ENCODE results near the gene PERCC1.
"Not testable (repeated sequence)": the region's sequence is repeated elsewhere in the genome, so short reads cannot be mapped to it uniquely, and the experiment has no call there.

Gene PERCC1

DNA sequence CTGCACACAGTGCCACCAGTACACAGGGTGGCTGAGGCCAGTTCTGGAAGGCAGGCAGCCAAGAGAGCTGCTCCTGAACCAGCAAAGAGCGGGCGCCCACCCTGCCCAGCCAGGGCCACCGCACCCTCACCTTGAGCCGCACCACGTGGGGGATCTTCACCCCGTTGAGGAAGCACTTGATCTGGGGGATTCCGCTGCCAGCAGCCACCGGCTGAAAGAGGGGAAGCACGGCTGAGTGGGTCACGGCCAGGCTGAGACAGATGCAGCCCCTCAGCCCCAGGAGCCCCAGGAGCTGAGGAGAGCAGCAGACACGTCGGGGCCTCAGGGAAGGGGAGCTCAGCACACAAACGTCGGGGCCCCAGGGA is 28.1 kb downstream of the PERCC1 start:
- Histone ChIP-seq H3K36me3 (ENCODE audit: control insufficient read depth, insufficient read depth, low read length) (no peaks in the 10 kb centered on the region), H3K4me3 (ENCODE audit: low read length) (no peak overlapping the region), H3K9ac (ENCODE audit: low read length) (no peak overlapping the region), H3K9me3 (ENCODE audit: control insufficient read depth, low read length) (no peaks in the 10 kb centered on the region), H3K27me3 (ENCODE audit: control insufficient read depth, insufficient read depth, low read length) (no peaks in the 10 kb centered on the region), H3K4me1 (ENCODE audit: control insufficient read depth, insufficient read depth, low read length) (no peaks in the 10 kb centered on the region)

DNA sequence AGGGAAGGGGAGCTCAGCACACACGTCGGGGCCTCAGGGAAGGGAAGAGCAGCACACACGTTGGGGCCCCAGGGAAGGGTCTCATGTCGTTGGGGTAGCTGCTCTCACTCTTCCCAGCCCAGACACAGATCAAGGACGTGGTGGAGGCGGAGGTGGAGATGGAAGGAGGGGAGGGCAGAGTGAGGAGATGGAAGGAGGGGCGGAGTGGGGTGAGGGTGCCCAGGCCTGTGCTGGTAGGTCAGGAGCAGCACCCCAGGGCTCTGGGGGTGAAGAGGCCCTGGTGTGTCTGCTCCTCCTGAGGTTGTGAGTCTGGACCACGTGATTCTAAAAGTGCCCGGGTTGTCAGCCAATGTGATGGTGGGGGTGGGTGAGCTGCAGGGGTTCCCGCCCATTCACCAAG is 29.1 kb downstream of the PERCC1 start:
- Histone ChIP-seq H3K4me1 (ENCODE audit: control insufficient read depth, insufficient read depth, low read length) (no peaks in the 10 kb centered on the region), H3K4me3 (ENCODE audit: low read length) (no peak overlapping the region), H3K27me3 (ENCODE audit: control insufficient read depth, insufficient read depth, low read length) (no peaks in the 10 kb centered on the region), H3K9me3 (ENCODE audit: control insufficient read depth, low read length) (no peaks in the 10 kb centered on the region), H3K9ac (ENCODE audit: low read length) (no peak overlapping the region), H3K36me3 (ENCODE audit: control insufficient read depth, insufficient read depth, low read length) (no peaks in the 10 kb centered on the region)

DNA sequence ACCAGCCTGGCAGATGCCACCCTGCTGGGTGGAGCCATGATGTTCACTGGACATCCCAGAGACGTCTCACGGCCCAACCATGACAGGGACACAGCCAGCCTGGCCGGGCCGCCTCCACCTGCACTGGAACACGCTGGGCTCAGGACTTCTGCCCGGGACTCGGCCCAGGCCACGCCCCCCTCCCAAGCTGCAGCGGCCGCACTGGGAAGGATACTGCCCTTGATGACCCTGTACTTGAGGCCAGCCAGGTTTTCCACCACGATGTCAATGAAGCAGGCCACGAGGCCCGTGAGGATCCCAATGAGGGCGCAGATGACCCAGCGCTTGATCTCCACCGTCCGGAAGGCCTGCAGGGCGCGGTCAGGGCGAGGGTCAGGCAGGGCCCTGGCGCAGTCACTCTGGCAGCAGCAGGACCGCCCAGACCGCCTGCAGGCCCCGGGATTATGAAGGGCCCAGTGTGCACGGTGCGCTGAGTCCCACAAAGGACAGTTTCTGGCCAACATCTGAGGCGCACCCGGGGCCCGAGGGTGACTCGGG is 29.8 kb downstream of the PERCC1 start:
- Histone ChIP-seq H3K27me3 (ENCODE audit: control insufficient read depth, insufficient read depth, low read length) (no peaks in the 10 kb centered on the region), H3K4me3 (ENCODE audit: low read length) (no peak overlapping the region), H3K36me3 (ENCODE audit: control insufficient read depth, insufficient read depth, low read length) (no peaks in the 10 kb centered on the region), H3K9me3 (ENCODE audit: control insufficient read depth, low read length) (no peaks in the 10 kb centered on the region), H3K4me1 (ENCODE audit: control insufficient read depth, insufficient read depth, low read length) (no peaks in the 10 kb centered on the region), H3K9ac (ENCODE audit: low read length) (no peak overlapping the region)

DNA sequence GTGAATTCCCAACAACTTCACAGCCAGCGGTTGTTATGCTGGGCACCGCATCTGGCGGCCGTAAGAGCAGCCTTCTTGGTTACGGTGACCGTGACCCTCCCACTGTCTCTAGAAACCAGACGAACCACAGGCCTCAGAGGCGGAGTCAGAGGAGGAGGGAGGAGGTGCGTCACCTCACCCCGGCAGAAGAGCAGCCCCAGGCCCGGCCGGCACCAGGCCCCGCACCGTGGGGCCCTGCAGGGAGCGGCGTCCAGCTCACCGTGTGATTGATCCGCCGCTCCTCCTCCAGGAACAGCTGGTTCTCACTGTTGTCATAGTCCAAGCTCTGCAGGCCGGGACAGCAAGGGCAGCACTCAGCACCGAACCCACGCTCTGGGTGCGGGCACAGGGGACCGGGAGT is 30.3 kb downstream of the PERCC1 start:
- Histone ChIP-seq H3K9me3 (ENCODE audit: control insufficient read depth, low read length) (no peaks in the 10 kb centered on the region), H3K27me3 (ENCODE audit: control insufficient read depth, insufficient read depth, low read length) (no peaks in the 10 kb centered on the region), H3K4me1 (ENCODE audit: control insufficient read depth, insufficient read depth, low read length) (no peaks in the 10 kb centered on the region), H3K36me3 (ENCODE audit: control insufficient read depth, insufficient read depth, low read length) (no peaks in the 10 kb centered on the region), H3K9ac (ENCODE audit: low read length) (no peak overlapping the region), H3K4me3 (ENCODE audit: low read length) (no peak overlapping the region)

DNA sequence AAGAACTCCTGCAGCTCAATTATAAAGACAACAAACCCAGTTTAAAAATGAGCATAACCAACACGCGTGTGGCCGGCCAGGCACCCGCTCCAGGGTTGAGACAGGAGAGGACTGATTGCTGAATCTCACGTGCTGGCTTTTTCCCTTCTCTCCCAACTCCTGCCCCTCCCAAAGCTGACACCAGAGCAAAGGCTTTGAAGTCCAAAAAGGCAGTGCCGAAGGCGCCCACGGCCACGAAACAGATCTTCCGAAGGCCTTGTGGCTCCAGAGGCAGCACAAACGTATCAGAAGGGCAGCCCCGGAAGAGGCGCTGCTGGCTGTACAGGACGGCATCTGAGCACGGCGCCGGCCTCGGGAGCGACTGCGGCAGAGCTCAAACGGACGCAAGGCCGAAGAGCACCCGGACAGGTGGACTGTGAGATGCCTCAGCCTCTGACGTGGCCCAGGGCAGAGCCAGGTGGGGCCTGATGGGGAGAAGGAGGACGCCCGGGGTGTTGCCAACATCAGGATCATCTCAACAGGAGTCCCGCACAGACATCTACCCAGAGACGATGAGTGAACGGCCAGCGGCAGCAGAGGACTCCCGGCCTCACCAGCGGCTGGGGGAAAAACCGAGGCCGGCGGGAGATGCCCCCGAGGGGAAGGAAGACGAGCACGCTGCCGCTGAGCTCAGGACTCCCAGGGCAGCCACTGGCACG is 33.5 kb downstream of the PERCC1 start:
- H3K9me3 ChIP-seq (ENCODE audit: control insufficient read depth, low read length), result no peaks in the 10 kb centered on the region
- H3K9ac ChIP-seq (ENCODE audit: low read length), result no peak overlapping the region
- H3K4me3 ChIP-seq (ENCODE audit: low read length), result no peak overlapping the region
- no peaks in the 10 kb centered on the region for H3K27me3 ChIP-seq (ENCODE audit: control insufficient read depth, insufficient read depth, low read length)
- no peaks in the 10 kb centered on the region for H3K36me3 ChIP-seq (ENCODE audit: control insufficient read depth, insufficient read depth, low read length)
- no peaks in the 10 kb centered on the region for H3K4me1 ChIP-seq (ENCODE audit: control insufficient read depth, insufficient read depth, low read length)

DNA sequence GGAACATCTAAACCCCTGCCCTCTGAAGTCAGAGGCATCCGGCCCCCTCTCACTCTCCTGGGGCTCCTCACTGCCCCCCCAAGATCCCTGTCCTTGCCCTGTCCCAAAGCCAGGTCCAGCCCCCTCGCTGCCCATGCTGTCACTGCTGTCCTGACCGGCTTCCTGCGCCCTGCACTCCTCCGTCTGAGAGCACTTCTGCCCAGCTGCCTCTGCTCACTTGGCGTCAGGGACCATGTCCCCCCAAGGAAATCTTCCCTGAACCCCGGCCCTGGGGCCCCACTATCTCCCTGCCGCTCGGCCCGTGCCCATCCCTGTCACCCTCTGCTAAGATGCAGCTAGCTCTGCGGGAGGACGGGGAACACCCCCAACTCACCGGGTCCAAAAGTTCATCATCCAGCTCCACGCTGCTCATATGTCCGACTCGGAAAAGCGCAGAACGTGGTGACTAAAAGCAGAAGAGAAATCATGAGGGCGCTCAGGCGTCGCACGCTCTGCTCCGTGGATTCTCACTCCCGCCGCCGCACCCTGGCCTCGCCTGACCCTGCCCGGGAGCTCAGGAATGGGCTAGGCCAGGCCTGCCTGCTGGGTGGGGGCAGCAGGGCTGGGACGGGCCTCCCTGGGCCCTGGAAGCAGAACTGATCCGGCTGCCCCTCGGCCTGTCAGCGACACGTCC is 34.2 kb downstream of the PERCC1 start:
- Histone ChIP-seq H3K9ac (ENCODE audit: low read length) (no peak overlapping the region), H3K4me3 (ENCODE audit: low read length) (no peak overlapping the region), H3K4me1 (ENCODE audit: control insufficient read depth, insufficient read depth, low read length) (no peaks in the 10 kb centered on the region), H3K27me3 (ENCODE audit: control insufficient read depth, insufficient read depth, low read length) (no peaks in the 10 kb centered on the region), H3K36me3 (ENCODE audit: control insufficient read depth, insufficient read depth, low read length) (no peaks in the 10 kb centered on the region), H3K9me3 (ENCODE audit: control insufficient read depth, low read length) (no peaks in the 10 kb centered on the region)

DNA sequence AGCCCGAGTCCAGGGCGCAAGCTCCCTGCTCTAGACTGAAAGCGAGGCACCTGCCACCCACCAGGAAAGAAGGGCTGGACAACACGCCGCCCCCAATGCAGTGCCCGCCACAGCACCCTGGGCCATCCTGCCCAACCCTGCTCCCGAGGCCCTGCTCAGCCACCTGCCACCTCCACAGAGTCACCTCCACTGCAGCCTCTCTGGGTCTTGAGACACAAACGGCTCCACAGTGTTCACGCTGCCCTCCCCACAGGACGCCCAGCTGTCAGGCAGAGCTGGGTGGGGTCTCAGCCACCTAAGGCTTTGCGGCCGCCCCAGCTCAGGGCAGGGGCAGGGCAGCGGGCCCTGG is 34.7 kb downstream of the PERCC1 start:
- no peak overlapping the region for H3K4me3 ChIP-seq (ENCODE audit: low read length)
- H3K9ac ChIP-seq (ENCODE audit: low read length), result no peak overlapping the region
- no peaks in the 10 kb centered on the region for H3K27me3 ChIP-seq (ENCODE audit: control insufficient read depth, insufficient read depth, low read length)
- no peaks in the 10 kb centered on the region for H3K36me3 ChIP-seq (ENCODE audit: control insufficient read depth, insufficient read depth, low read length)
- H3K4me1 ChIP-seq (ENCODE audit: control insufficient read depth, insufficient read depth, low read length), result no peaks in the 10 kb centered on the region
- no peaks in the 10 kb centered on the region for H3K9me3 ChIP-seq (ENCODE audit: control insufficient read depth, low read length)

DNA sequence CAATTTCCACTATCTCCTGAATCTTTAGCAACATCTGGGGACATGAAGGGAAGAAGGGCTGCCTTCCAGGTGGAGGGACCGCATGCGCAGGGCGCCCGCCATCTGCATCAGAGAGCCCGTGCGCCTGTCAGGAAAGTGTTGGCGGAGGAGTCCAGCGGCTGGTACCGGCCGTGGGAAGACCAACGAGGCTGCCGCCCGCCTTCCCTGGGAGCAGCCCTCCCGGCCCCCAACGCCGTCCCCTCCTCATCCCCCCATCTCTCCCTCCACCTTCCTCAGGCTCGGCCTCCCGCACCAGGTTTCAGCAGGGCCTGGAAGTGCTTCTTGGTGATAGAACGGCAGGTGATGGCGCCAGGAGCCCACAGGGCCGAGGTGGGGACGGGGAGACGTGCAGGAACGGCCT is 35.2 kb downstream of the PERCC1 start:
- H3K4me1 ChIP-seq (ENCODE audit: control insufficient read depth, insufficient read depth, low read length), result peaks cover 5% of the 10 kb centered on the region
- H3K27me3 ChIP-seq (ENCODE audit: control insufficient read depth, insufficient read depth, low read length), result no peaks in the 10 kb centered on the region
- no peak overlapping the region for H3K4me3 ChIP-seq (ENCODE audit: low read length)
- no peaks in the 10 kb centered on the region for H3K9me3 ChIP-seq (ENCODE audit: control insufficient read depth, low read length)
- no peak overlapping the region for H3K9ac ChIP-seq (ENCODE audit: low read length)
- no peaks in the 10 kb centered on the region for H3K36me3 ChIP-seq (ENCODE audit: control insufficient read depth, insufficient read depth, low read length)

DNA sequence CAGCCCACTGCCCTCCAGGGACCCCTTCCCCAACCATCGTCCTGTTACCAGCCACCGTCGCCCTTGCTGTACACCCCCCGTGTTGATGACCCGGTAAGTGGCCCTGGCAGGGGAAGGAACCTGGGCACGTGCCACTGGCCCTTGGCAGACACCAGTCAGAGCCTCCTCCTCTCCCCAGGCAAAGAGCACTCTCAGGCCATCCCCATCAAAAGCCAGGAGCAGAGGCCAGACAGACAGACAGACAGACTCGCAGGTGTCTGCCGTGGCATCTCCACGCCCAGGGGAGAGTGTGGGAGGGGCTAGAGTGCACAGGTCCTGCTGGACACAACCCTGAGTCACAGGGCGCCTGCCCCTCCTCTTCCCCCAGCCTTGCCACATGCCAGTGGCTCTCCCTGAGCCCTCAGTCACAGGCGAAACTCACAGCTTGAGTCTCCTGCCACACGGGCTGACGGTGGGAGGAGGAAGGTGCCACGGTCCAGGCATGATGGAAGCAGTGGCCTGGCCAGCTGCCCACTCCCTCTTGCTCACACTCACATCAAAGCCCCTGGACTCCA is 36.2 kb downstream of the PERCC1 start:
- no peaks in the 10 kb centered on the region for H3K36me3 ChIP-seq (ENCODE audit: control insufficient read depth, insufficient read depth, low read length)
- H3K4me3 ChIP-seq (ENCODE audit: low read length), result no peak overlapping the region
- no peaks in the 10 kb centered on the region for H3K27me3 ChIP-seq (ENCODE audit: control insufficient read depth, insufficient read depth, low read length)
- H3K9me3 ChIP-seq (ENCODE audit: control insufficient read depth, low read length), result no peaks in the 10 kb centered on the region
- peaks cover 8% of the 10 kb centered on the region for H3K4me1 ChIP-seq (ENCODE audit: control insufficient read depth, insufficient read depth, low read length)
- H3K9ac ChIP-seq (ENCODE audit: low read length), result no peak overlapping the region

DNA sequence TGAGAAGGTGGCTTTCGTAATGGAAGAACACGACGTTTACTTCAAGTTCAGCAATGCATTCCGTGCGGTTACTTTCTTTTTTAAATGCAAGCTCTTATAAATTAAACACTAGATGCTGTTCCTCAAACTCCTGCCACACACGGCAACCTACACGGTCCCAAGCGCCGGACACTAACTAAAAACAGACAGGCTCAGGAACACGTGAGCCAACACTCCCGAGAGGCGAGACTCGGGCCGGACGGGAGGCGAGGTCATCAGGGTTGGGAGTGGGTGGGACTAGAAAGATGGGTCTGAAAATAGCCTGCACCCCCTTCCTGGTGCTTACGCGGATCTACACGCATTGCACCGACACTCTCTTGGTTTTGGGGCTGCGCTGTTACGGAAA is 37.5 kb downstream of the PERCC1 start:
- Histone ChIP-seq H3K4me1 (ENCODE audit: control insufficient read depth, insufficient read depth, low read length) (peaks cover 12% of the 10 kb centered on the region), H3K36me3 (ENCODE audit: control insufficient read depth, insufficient read depth, low read length) (no peaks in the 10 kb centered on the region), H3K4me3 (ENCODE audit: low read length) (no peak overlapping the region), H3K9ac (ENCODE audit: low read length) (no peak overlapping the region), H3K9me3 (ENCODE audit: control insufficient read depth, low read length) (no peaks in the 10 kb centered on the region), H3K27me3 (ENCODE audit: control insufficient read depth, insufficient read depth, low read length) (no peaks in the 10 kb centered on the region)

DNA sequence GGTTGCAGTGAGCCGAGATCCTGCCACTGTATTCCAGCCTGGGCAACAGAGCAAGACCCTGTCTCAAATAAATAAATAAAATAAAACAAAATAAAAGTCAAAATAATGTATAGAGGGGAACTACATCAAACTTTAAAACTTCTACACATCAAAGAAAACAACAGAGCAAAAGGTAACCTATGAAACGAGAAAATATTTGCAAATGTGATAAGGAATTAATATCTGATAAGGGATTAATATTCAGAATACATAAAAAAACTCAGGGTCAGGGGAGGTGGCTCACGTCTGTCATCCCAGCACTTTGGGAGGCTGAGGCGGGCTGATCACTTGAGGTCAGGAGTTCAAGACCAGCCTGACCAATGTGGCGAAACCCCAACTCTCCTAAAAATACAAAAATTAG is 38.3 kb downstream of the PERCC1 start:
- H3K4me3 ChIP-seq (ENCODE audit: low read length); H3K27me3 ChIP-seq (ENCODE audit: control insufficient read depth, insufficient read depth, low read length); H3K9me3 ChIP-seq (ENCODE audit: control insufficient read depth, low read length); H3K36me3 ChIP-seq (ENCODE audit: control insufficient read depth, insufficient read depth, low read length); H3K9ac ChIP-seq (ENCODE audit: low read length): not testable (repeated sequence)
- peaks cover 18% of the 10 kb centered on the region for H3K4me1 ChIP-seq (ENCODE audit: control insufficient read depth, insufficient read depth, low read length)

DNA sequence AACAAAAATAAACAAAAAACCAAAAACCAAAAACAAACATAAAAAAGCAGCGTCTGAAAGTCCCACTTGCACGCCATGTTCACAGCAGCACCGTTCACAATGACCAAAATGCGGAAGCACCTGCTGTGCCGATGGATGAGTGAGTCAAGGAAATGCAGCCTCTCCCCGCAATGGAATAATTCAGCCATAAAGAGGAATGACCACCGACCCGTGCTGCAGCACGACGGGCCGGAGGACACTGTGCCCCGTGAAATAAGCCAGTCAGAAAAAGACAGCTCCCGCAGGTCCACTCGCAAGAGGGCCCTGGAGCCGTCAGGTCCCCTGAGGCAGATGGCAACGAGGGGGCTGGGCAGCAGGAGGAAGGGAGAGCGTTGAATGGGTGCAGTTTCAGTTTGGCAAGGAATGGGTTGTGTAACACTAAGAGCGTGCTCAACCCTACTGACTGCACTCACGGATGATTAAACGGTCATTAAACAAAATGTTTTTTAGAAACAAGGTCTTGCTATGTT is 38.9 kb downstream of the PERCC1 start:
- no peaks in the 10 kb centered on the region for H3K27me3 ChIP-seq (ENCODE audit: control insufficient read depth, insufficient read depth, low read length)
- H3K4me1 ChIP-seq (ENCODE audit: control insufficient read depth, insufficient read depth, low read length), result peaks cover 20% of the 10 kb centered on the region
- H3K36me3 ChIP-seq (ENCODE audit: control insufficient read depth, insufficient read depth, low read length), result no peaks in the 10 kb centered on the region
- no peak overlapping the region for H3K4me3 ChIP-seq (ENCODE audit: low read length)
- no peak overlapping the region for H3K9ac ChIP-seq (ENCODE audit: low read length)
- no peaks in the 10 kb centered on the region for H3K9me3 ChIP-seq (ENCODE audit: control insufficient read depth, low read length)

Data from mucosa of stomach (tissue), 1 donor.